H9 (cell line): Measurements from ENCODE around the gene ZNF213. TPM values are rescaled to one million over a fixed set of nuclear protein-coding genes. Genes with fewer than 3 reads are reported as not detected.

ENCODE experiments used
- DNase-seq: peaks from one replicate; pipeline ENCODE4 v3.0.0-alpha.2; 2017
- H2AFZ ChIP-seq: one replicate; pipeline ENCODE4 v1.6.1; 2013; ENCODE audit warnings: mild to moderate bottlenecking, low read length, control low read depth, moderate library complexity
- H2AK5ac ChIP-seq: 2 replicates; pipeline ENCODE4 v1.6.1; 2013; ENCODE audit warnings: low read length, control low read depth, mixed read lengths; ENCODE audit not compliant: insufficient read length
- H2BK120ac ChIP-seq: one replicate; pipeline ENCODE4 v1.6.1; 2013; ENCODE audit warnings: low read depth, mild to moderate bottlenecking, low read length, control low read depth, inconsistent platforms; ENCODE audit not compliant: poor library complexity, severe bottlenecking
- H2BK12ac ChIP-seq: 2 replicates; pipeline ENCODE4 v1.6.1; 2013; ENCODE audit warnings: low read length, control low read depth, mixed read lengths, low read depth; ENCODE audit not compliant: insufficient read length
- H2BK15ac ChIP-seq: 2 replicates; pipeline ENCODE4 v1.6.1; 2013; ENCODE audit warnings: low read depth, low read length, control low read depth
- H2BK20ac ChIP-seq: one replicate; pipeline ENCODE4 v1.6.1; 2013; ENCODE audit warnings: low read depth, mild to moderate bottlenecking, low read length, control low read depth, inconsistent platforms; ENCODE audit not compliant: poor library complexity, severe bottlenecking
- H2BK5ac ChIP-seq: 2 replicates; pipeline ENCODE4 v1.6.1; 2013; ENCODE audit warnings: low read length, control low read depth, mixed read lengths; ENCODE audit not compliant: insufficient read length
- H3K14ac ChIP-seq: 2 replicates; pipeline ENCODE4 v1.6.1; 2013; ENCODE audit warnings: low read length, control low read depth; ENCODE audit not compliant: insufficient read depth
- H3K18ac ChIP-seq: 2 replicates; pipeline ENCODE4 v1.6.1; 2013; ENCODE audit warnings: low read depth, mild to moderate bottlenecking, mixed read lengths, low read length, control low read depth; ENCODE audit not compliant: insufficient read length
- H3K23ac ChIP-seq: 2 replicates; pipeline ENCODE4 v1.6.1; 2013; ENCODE audit warnings: low read length, control low read depth, mixed read lengths, low read depth; ENCODE audit not compliant: insufficient read length
- H3K23me2 ChIP-seq: 2 replicates; pipeline ENCODE4 v1.6.1; 2013; ENCODE audit warnings: low read depth, mild to moderate bottlenecking, mixed read lengths, low read length, control low read depth; ENCODE audit not compliant: insufficient read length, poor library complexity, severe bottlenecking
- H3K27ac ChIP-seq: 2 replicates; pipeline ENCODE4 v1.5.1; 2013; ENCODE audit warnings: low read length, control low read depth, mixed read lengths, low read depth; ENCODE audit not compliant: insufficient read length
- H3K27me3 ChIP-seq: 2 replicates; pipeline ENCODE4 v1.6.1; 2013; ENCODE audit warnings: low read length, control low read depth, inconsistent platforms; ENCODE audit not compliant: insufficient read depth
- H3K4ac ChIP-seq: 2 replicates; pipeline ENCODE4 v1.6.1; 2013; ENCODE audit warnings: low read depth, mild to moderate bottlenecking, control low read depth, inconsistent platforms, low read length, moderate library complexity
- H3K4me1 ChIP-seq: 2 replicates; pipeline ENCODE4 v1.6.1; 2013; ENCODE audit warnings: low read length, control low read depth, inconsistent platforms; ENCODE audit not compliant: insufficient read depth
- H3K4me2 ChIP-seq: 2 replicates; pipeline ENCODE4 v1.6.1; 2013; ENCODE audit warnings: low read length, control low read depth, mixed read lengths; ENCODE audit not compliant: insufficient read length, insufficient read depth
- H3K56ac ChIP-seq: 2 replicates; pipeline ENCODE4 v1.6.1; 2013; ENCODE audit warnings: low read depth, mild to moderate bottlenecking, mixed read lengths, low read length, control low read depth; ENCODE audit not compliant: insufficient read length
- H3K79me1 ChIP-seq: 2 replicates; pipeline ENCODE4 v1.6.1; 2013; ENCODE audit warnings: low read depth, mild to moderate bottlenecking, moderate library complexity, low read length, control low read depth, inconsistent platforms; ENCODE audit not compliant: insufficient read depth, poor library complexity, severe bottlenecking
- H3K79me2 ChIP-seq: 2 replicates; pipeline ENCODE4 v1.6.1; 2013; ENCODE audit warnings: low read length, control low read depth, inconsistent platforms; ENCODE audit not compliant: insufficient read depth
- H3K9ac ChIP-seq: 2 replicates; pipeline ENCODE4 v1.6.1; 2013; ENCODE audit warnings: low read length, control low read depth, mixed read lengths; ENCODE audit not compliant: insufficient read length; ENCODE audit errors: extremely low read depth
- H3K9me3 ChIP-seq: one replicate; pipeline ENCODE4 v1.6.1; 2013; ENCODE audit warnings: low read depth, low read length, inconsistent platforms; ENCODE audit not compliant: control insufficient read depth
- H3T11ph ChIP-seq: one replicate; pipeline ENCODE4 v1.6.1; 2013; ENCODE audit warnings: mild to moderate bottlenecking, low read length, control low read depth, inconsistent platforms
- H4K20me1 ChIP-seq: one replicate; pipeline ENCODE4 v1.6.1; 2013; ENCODE audit not compliant: control insufficient read depth, insufficient read length, insufficient read depth
- H4K5ac ChIP-seq: 2 replicates; pipeline ENCODE4 v1.6.1; 2013; ENCODE audit warnings: low read depth, mild to moderate bottlenecking, mixed read lengths, low read length, control low read depth; ENCODE audit not compliant: insufficient read length
- H4K8ac ChIP-seq: replicated peaks from 2 replicates; pipeline ENCODE4 v1.6.1; 2013; ENCODE audit warnings: low read length, control low read depth, mixed read lengths, low read depth; ENCODE audit not compliant: insufficient read length
- H4K91ac ChIP-seq: 2 replicates; pipeline ENCODE4 v1.6.1; 2013; ENCODE audit warnings: low read depth, mild to moderate bottlenecking, moderate library complexity, mixed read lengths, low read length, control low read depth; ENCODE audit not compliant: insufficient read length
- H3K27ac Mint-ChIP-seq, 3 experiments: 2 replicates in 2 of 3; 3 replicates in 1 of 3; pipeline ENCODE4 v1.8.0; 2020 to 2021; ENCODE audit warnings: mixed read lengths in 3 of 3, mild to moderate bottlenecking in 1 of 3, moderate library complexity in 1 of 3
- H3K27me3 Mint-ChIP-seq: 2 replicates; pipeline ENCODE4 v1.8.0; 2021; ENCODE audit warnings: low read depth, mild to moderate bottlenecking, moderate library complexity, mixed read lengths
- H3K36me3 Mint-ChIP-seq, 3 experiments: 2 replicates in 2 of 3; 3 replicates in 1 of 3; pipeline ENCODE4 v1.8.0; 2020 to 2021; ENCODE audit warnings: low read depth in 3 of 3, mixed read lengths in 3 of 3; ENCODE audit not compliant: insufficient read depth in 1 of 3
- H3K4me1 Mint-ChIP-seq, 2 experiments: 2 replicates each; pipeline ENCODE4 v1.8.0; 2020; ENCODE audit warnings: mixed read lengths in 2 of 2
- H3K4me3 Mint-ChIP-seq, 2 experiments: 2 replicates in 1 of 2; 3 replicates in 1 of 2; pipeline ENCODE4 v1.8.0; 2020 to 2021; ENCODE audit warnings: mild to moderate bottlenecking in 2 of 2, mixed read lengths in 2 of 2, moderate library complexity in 1 of 2
- H3K9me3 Mint-ChIP-seq, 2 experiments: 2 replicates in 1 of 2; 3 replicates in 1 of 2; pipeline ENCODE4 v1.8.0; 2020; ENCODE audit warnings: mild to moderate bottlenecking in 2 of 2, mixed read lengths in 2 of 2, moderate library complexity in 1 of 2
- CTCF ChIP-seq: fragments of 200-600 bp; sonication (generic); conservative IDR thresholded peaks from 3 replicates; pipeline ENCODE4 v1.8.0; 2021; ENCODE audit warnings: antibody characterized with exemption, mild to moderate bottlenecking
- WGBS: extraction: QIAGEN DNeasy Blood & Tissue Kit; methylation state at CpG from one replicate; pipeline ENCODE4 v1.1.7; 2013; ENCODE audit warnings: missing lambda C conversion rate, low lambda C conversion rate, mixed read lengths; ENCODE audit not compliant: insufficient read length; ENCODE audit errors: extremely low coverage; 5-methylcytosine and 5-hydroxymethylcytosine counted together
- total RNA-seq: library from RNA; stranded (reverse); gene quantifications from 2 replicates; pipeline ENCODE4 v1.2.1, GENCODE V29; 2021

Gene ZNF213
- total RNA-seq, 1 experiment from 2014 or later: 6.4 TPM

- no peak overlapping the region for H4K91ac ChIP-seq
- H2BK120ac ChIP-seq: no peak overlapping the region
- no peaks in the 10 kb centered on the region for H3K4me1 ChIP-seq
- peak overlapping the region; percentile 68 to 85 for H3K4me3 Mint-ChIP-seq
- peak overlapping the region; percentile 62 for H3K4me2 ChIP-seq
- no peak overlapping the region for H3K27ac ChIP-seq
- H3K23me2 ChIP-seq: peaks cover 12% of the 10 kb centered on the region
- no peaks in the 10 kb centered on the region for H4K20me1 ChIP-seq
- H3K23ac ChIP-seq: no peak overlapping the region
- H3K4me1 Mint-ChIP-seq: peaks cover 20 to 21% of the 10 kb centered on the region in 2 experiments
- no peak overlapping the region for H2AK5ac ChIP-seq
- H3K4ac ChIP-seq: no peak overlapping the region
- H3K14ac ChIP-seq: no peak overlapping the region
- no peak overlapping the region for H3K18ac ChIP-seq
- no CpG with 5 or more reads among the region's 39 CpGs for WGBS
- no peak overlapping the region for H2BK12ac ChIP-seq
- no peaks in the 10 kb centered on the region for H3K36me3 Mint-ChIP-seq
- H3K79me2 ChIP-seq: no peaks in the 10 kb centered on the region
- no peak overlapping the region for H4K5ac ChIP-seq
- H3K9ac ChIP-seq: no peak overlapping the region
- H2BK20ac ChIP-seq: no peak overlapping the region
- no peak overlapping the region for H3T11ph ChIP-seq
- peaks cover 64% of the 10 kb centered on the region for H3K27me3 Mint-ChIP-seq
- no peak overlapping the region for H2AFZ ChIP-seq
- H3K9me3 ChIP-seq: no peaks in the 10 kb centered on the region
- H2BK5ac ChIP-seq: no peak overlapping the region
- DNase-seq: peak; percentile 85
- H4K8ac ChIP-seq: no peak overlapping the region
- TF ChIP-seq CTCF: no peak
- no peaks in the 10 kb centered on the region for H3K79me1 ChIP-seq
- no peak overlapping the region for H3K56ac ChIP-seq
- no peak overlapping the region for H2BK15ac ChIP-seq
- H3K27ac Mint-ChIP-seq: peak overlapping the region in 1 of 3 experiments; percentile 35; a peak in 2 of 7 replicates
- no peaks in the 10 kb centered on the region; a peak in 1 of 5 replicates for H3K9me3 Mint-ChIP-seq
- H3K27me3 ChIP-seq: no peaks in the 10 kb centered on the region
Observed at GRCh38 chr16:3175157-3176093, 40.6 kb downstream of the ZNF213 start.
